ENCODE measurements around the gene TPRN. TPM values are rescaled to one million over a fixed set of nuclear protein-coding genes. Genes with fewer than 3 reads are reported as not detected.

The TPRN gene
- total RNA-seq, 1 experiment from 2014 or later, result 24.9 TPM

- Histone ChIP-seq H2AFZ (ENCODE audit: low read depth, low read length, poor library complexity, severe bottlenecking) (no peak within 1 kb of the TSS), H3K36me3 (ENCODE audit: control insufficient read depth in 1 of 2, insufficient read depth in 2 of 2, low read length in 2 of 2) (no peaks in the 10 kb centered on the region), H3K9me3 (ENCODE audit: control insufficient read depth in 1 of 2, insufficient read depth in 1 of 2, low read depth in 1 of 2, low read length in 2 of 2) (no peaks in the 10 kb centered on the region), H3K4me2 (ENCODE audit: low read length) (no peak within 1 kb of the TSS), H3K27ac (ENCODE audit: low read depth, low read length) (no peak within 1 kb of the TSS; the same call in 1 of the 2 replicates), H3K79me2 (ENCODE audit: insufficient read depth, low read length) (no peaks in the 10 kb centered on the region), H3K9ac (ENCODE audit: low read length) (no peak within 1 kb of the TSS), H3K27me3 (ENCODE audit: insufficient read depth, low read length) (no peaks in the 10 kb centered on the region), H3K9me2 (ENCODE audit: insufficient read depth) (no peaks in the 10 kb centered on the region), H3K4me1 (ENCODE audit: control insufficient read depth in 1 of 2, insufficient read depth in 2 of 2, low read length in 2 of 2) (peaks cover 27 to 38% of the 10 kb centered on the region in 2 experiments), H3K4me3 (replicated peaks in 1 of 2; ENCODE audit: low read depth in 1 of 2, low read length in 2 of 2) (no peak within 1 kb of the TSS), H4K20me1 (ENCODE audit: insufficient read depth) (no peaks in the 10 kb centered on the region)
- ChIA-PET CTCF (no interaction called here), POLR2A (no interaction called here), RAD21 (ENCODE audit: low non-redundant PET in 1 of 2, low total read pairs in 2 of 2, uncharacterized antibody in 2 of 2, unreplicated experiment in 2 of 2) (no interaction called here)
- ATAC-seq (no peak), DNase-seq (ENCODE audit: low read depth, low spot score) (no peak)
- TF ChIP-seq ZBTB33 (IDR thresholded peaks at IDR 0.05; ENCODE audit: extremely low read depth, insufficient replicate concordance, low read length) (no peak), POLR2A (IDR thresholded peaks at IDR 0.05; ENCODE audit: borderline replicate concordance, extremely low read depth, insufficient read depth, insufficient read length) (no peak), FOSL1 (IDR thresholded peaks at IDR 0.05; ENCODE audit: low read depth) (no peak), ATF3 (IDR thresholded peaks at IDR 0.05) (no peak), CEBPB (IDR thresholded peaks at IDR 0.05; ENCODE audit: low read depth) (no peak), SP1 (IDR thresholded peaks at IDR 0.05; ENCODE audit: low read depth) (no peak), EZH2phosphoT487 (IDR thresholded peaks at IDR 0.05; ENCODE audit: borderline replicate concordance) (no peak), ZFX (IDR thresholded peaks at IDR 0.05) (no peak), JUND (IDR thresholded peaks at IDR 0.05) (no peak), TCF7L2 (IDR thresholded peaks at IDR 0.05; ENCODE audit: borderline replicate concordance, extremely low read depth, insufficient read depth, insufficient read length) (no peak), RAD21 (IDR thresholded peaks at IDR 0.05; ENCODE audit: low read depth) (no peak), EZH2 (IDR thresholded peaks at IDR 0.05) (no peak)
- TF ChIP-seq, protein P1, sequence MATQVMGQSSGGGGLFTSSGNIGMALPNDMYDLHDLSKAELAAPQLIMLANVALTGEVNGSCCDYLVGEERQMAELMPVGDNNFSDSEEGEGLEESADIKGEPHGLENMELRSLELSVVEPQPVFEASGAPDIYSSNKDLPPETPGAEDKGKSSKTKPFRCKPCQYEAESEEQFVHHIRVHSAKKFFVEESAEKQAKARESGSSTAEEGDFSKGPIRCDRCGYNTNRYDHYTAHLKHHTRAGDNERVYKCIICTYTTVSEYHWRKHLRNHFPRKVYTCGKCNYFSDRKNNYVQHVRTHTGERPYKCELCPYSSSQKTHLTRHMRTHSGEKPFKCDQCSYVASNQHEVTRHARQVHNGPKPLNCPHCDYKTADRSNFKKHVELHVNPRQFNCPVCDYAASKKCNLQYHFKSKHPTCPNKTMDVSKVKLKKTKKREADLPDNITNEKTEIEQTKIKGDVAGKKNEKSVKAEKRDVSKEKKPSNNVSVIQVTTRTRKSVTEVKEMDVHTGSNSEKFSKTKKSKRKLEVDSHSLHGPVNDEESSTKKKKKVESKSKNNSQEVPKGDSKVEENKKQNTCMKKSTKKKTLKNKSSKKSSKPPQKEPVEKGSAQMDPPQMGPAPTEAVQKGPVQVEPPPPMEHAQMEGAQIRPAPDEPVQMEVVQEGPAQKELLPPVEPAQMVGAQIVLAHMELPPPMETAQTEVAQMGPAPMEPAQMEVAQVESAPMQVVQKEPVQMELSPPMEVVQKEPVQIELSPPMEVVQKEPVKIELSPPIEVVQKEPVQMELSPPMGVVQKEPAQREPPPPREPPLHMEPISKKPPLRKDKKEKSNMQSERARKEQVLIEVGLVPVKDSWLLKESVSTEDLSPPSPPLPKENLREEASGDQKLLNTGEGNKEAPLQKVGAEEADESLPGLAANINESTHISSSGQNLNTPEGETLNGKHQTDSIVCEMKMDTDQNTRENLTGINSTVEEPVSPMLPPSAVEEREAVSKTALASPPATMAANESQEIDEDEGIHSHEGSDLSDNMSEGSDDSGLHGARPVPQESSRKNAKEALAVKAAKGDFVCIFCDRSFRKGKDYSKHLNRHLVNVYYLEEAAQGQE (IDR thresholded peaks at IDR 0.05; ENCODE audit: low read depth), result no peak
- intact Hi-C loops (cut with micrococcal nuclease), result no loop called here
- BruUV-seq (replicated peaks), result no TSS peak
Observed at GRCh38 chr9:137230705-137231371, 30.3 kb upstream of the TPRN start, which contains the start of gene SLC34A3. SLC34A3 (plus strand) TSS chr9:137230901; CDS start chr9:137231703, 802 bp downstream.
